Upper lobe of left lung (tissue), 4 donors: Measurements from ENCODE around the gene PRRC2B.

Experiments
- EP300 ChIP-seq, 4 donors: sonication (generic); formaldehyde crosslinking; IDR thresholded peaks; one replicate each; pipeline ENCODE4 v1.5.1; 2017; ENCODE audit warnings: antibody characterized with exemption in 4 of 4, control low read depth in 2 of 4
- POLR2A ChIP-seq, 4 donors: fragments of 450-650 bp; IDR thresholded peaks; one replicate each; pipeline ENCODE4 v1.5.1; 2016 to 2017; ENCODE audit warnings: antibody characterized with exemption in 4 of 4, mild to moderate bottlenecking in 2 of 4
- POLR2AphosphoS5 ChIP-seq, 2 donors: sonication (generic); formaldehyde crosslinking; IDR thresholded peaks; one replicate each; pipeline ENCODE4 v1.5.1; 2017; ENCODE audit warnings: antibody characterized with exemption in 2 of 2
- TF ChIP-seq, protein P1 (sequence below), 6 experiments: fragments of 450-650 bp in 4 of 6; fragments of 200-600 bp in 2 of 6; sonication (generic) in 2 of 6; IDR thresholded peaks; one replicate each; pipeline ENCODE4 v1.5.1; 2016 to 2019; ENCODE audit warnings: antibody characterized with exemption in 6 of 6

DNA sequence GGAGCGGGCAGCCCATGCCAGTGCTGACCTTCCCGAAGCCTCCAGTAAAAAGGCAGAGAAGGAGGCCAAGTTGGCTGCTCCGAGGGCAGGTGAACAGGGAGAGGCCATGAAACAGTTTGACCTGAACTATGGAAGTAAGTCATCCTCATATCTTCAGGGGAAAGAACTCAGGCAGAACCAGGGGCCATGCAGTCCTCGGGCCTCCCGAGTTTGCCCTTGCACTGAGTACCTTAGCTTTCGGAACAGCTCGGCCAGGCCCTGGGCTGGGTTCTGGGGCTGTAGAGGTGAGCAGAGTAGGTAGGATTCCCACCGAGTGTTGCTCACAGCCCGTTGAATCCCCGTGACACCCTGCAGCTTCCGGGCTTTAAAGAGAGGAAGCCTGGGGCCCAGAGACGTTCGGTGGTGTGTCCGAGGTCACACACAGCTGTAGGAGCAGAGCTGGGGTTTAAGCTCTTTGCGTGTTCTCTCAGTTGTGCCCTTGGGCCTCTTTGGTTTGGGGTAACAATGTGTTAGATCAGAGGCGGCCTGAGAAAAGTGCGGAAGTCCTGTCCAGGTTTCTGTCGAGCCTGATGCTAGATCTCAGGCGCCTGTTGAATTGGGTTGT is 84.0 kb downstream of the PRRC2B start:
- TF ChIP-seq, protein P1, sequence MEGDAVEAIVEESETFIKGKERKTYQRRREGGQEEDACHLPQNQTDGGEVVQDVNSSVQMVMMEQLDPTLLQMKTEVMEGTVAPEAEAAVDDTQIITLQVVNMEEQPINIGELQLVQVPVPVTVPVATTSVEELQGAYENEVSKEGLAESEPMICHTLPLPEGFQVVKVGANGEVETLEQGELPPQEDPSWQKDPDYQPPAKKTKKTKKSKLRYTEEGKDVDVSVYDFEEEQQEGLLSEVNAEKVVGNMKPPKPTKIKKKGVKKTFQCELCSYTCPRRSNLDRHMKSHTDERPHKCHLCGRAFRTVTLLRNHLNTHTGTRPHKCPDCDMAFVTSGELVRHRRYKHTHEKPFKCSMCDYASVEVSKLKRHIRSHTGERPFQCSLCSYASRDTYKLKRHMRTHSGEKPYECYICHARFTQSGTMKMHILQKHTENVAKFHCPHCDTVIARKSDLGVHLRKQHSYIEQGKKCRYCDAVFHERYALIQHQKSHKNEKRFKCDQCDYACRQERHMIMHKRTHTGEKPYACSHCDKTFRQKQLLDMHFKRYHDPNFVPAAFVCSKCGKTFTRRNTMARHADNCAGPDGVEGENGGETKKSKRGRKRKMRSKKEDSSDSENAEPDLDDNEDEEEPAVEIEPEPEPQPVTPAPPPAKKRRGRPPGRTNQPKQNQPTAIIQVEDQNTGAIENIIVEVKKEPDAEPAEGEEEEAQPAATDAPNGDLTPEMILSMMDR (IDR thresholded peaks at IDR 0.05), result no peak
- TF ChIP-seq POLR2A (IDR thresholded peaks at IDR 0.05), result no peak
- no peak for TF ChIP-seq POLR2AphosphoS5 (IDR thresholded peaks at IDR 0.05)
- TF ChIP-seq EP300 (IDR thresholded peaks at IDR 0.05), result no peak
